Activated CD4-positive, alpha-beta T cell treated with anti-CD3 and anti-CD28 coated beads for 1 hour (primary cell): ENCODE results near the gene AFF2.

Source experiments
- DNase-seq: peaks from one replicate; pipeline ENCODE4 v3.0.0-alpha.2; 2020

The AFF2 gene

DNA sequence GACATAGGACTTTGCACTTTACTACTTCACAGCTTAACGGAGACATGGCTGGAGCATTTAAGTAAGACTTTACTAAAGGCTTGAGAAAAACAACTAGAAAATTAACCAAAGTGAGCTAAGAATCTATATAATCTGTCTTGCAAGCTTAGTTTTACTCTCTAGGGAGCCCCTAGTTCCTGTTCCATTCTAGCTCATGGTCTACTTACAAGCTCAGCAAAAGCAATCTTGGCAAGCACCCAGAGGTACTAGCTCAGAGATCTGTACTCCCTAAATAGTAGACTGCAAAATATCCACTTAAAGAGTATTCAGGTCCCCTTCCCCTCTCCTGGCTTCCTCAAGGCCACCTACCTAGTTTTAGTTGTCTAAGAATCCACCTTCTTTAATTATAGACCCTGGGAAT is 535.7 kb downstream of the AFF2 start:
- no peak for DNase-seq

DNA sequence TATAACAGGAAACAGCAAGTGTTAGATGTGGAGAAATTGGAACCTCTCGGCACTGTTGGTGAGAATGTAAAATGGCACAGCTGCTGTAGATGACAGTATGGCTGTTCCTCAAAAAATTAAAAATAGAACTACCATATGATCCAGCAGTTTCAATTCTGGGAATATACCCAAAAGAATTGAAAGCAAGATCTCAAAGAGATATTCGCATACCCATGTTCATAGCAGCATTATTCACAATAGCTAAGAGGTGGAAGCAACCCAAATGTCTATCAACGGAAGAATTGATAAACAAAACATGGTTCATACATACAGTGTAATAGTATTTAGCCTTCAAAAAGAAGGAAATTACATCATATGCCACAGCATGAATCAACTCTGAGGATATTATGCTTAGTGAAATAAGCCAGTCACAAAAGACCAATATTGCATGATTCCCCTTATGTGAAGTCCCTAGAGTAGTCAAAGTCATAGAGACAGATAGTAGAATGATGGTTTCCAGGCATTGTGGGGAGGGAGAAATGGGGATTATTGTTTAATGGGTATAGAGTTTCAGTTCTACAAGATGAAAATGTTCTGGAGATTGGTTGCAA is 537.0 kb downstream of the AFF2 start:
- DNase-seq: no peak

DNA sequence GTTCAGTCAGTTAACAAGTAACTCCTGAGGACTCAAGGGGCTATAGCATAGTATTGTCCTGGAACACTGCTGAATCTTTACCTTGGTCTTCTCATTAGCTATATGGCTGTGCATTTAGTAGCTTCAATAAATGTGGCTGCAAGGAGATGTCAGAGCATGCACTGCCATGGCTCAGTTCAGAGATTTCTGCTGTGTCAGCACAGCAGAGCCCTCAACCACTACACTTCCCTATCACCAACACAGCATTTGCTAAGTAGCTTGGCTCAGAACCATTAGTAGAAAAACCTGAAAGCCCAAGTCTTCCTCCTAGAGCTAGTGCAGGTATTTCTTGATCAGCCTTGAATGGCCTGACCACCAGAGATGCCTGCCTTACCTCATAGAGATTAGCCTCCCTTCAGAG is 538.6 kb downstream of the AFF2 start:
- DNase-seq: no peak

DNA sequence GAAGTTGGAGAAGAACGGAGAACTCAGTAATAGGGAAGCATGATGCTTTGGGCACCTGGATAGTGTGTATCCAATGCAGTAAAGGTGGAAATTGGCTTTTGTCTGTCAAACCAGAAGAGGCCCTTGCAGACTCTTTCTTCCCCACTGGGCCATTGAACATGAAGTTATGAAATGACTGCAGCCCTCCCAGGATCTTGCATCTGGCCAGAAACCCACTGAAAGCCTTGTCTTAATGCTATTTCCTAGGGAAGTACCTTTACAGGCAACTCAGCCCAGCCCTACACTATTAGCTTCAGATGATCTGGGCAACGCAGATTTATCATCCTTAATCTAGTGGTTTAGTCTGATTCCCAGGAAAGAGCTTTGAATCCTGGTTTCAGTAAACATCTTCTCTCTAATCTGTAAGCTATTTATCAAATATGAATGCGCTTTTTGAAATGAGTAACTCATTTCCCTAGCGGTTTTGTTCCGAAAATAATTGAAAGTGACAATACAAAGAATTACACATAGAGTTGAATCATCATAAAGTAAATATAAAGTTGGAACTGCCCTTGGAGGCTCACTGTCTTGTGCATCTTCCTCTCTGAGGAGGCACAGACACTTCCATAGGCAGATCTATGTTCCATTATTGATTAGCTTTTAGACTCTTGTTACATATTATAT is 540.6 kb downstream of the AFF2 start:
- DNase-seq: no peak

DNA sequence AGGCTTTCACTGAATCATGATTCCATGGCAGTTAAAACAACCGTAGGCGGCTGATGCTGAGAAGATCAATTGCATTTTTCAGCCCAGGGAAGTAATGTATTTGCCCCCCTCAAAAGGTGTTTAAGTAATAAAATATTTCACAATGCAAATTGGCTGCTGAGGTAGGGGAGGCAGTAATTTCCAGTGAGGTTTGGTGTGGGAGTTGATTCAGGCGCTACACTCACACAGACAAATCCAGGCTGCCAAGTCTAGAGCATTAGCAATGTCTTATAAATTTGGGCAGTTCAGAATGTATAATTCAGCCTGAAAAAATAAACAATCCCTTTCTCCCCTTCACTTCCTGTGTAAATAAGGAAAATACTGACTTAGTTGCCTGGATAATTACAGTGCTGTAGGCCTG is 543.0 kb downstream of the AFF2 start:
- no peak for DNase-seq

DNA sequence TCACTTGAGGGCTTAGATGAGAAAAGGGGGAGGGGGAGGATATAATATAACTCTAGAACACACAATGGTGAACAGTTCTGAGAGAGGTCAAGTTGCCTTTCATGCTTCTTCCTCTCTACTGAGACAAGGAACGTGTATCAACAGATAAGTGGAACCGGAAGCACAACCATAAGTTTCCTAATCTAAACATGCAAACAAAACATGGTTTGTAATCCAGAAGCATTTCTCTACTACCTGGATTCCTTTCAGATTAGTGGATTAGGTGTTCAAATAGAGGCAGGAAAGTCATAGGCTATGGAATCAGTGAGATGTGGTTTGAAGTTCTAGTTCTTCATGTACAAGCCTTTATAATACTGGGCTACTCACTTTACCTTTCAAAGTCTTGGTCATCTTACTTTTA is 544.1 kb downstream of the AFF2 start:
- no peak for DNase-seq

DNA sequence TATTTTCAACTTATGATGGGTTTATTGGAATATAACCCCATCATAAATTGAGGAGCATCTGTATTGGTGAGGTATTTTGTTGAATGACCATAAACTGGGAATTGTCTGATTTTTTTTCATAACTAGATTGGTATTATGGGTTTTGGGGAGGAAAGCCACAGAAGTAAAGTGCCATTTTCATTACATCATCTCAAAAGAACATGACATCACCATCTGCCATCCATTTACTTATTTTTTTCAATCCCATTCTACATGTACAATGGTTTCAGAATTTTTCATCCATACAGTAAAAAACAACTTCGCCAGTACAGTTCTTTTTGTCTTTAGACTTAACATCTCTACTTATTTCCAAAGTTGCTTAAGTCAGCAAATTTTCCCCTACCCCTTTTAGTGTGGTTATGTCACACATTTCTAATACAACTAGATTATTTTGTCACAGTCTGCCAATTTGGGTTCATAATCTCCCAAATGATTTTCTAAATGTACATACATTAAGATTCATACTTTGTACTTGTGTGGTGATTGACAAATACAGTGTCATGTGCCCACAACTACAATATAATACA is 545.3 kb downstream of the AFF2 start:
- no peak for DNase-seq
